Neural cell (in vitro differentiated cells): ENCODE data around the gene GPR35. TPM values are rescaled to one million over a fixed set of nuclear protein-coding genes. Genes with fewer than 3 reads are reported as not detected.

ENCODE experiments used
- H2AFZ ChIP-seq: fragments of 200-600, 300-800 bp; sonication (generic), shearing (Covaris generic); 2 replicates; pipeline ENCODE4 v1.6.0; 2014; ENCODE audit warnings: low read depth, mild to moderate bottlenecking, antibody characterized with exemption, low read length, moderate library complexity
- H3F3A ChIP-seq: fragments of 200-600 bp; shearing (Covaris generic); 2 replicates; pipeline ENCODE4 v1.6.1; 2016; ENCODE audit warnings: mild to moderate bottlenecking, moderate library complexity, mixed read lengths, antibody characterized with exemption, low read length; ENCODE audit not compliant: insufficient read depth, poor library complexity, severe bottlenecking
- H3K27ac ChIP-seq: fragments of 200-600, 300-800 bp; sonication (generic), shearing (Covaris generic); 2 replicates; pipeline ENCODE4 v1.5.1; 2014; ENCODE audit warnings: mild to moderate bottlenecking, low read length, moderate library complexity
- H3K27me3 ChIP-seq: fragments of 300-800, 200-600 bp; sonication (generic), shearing (Covaris generic); 2 replicates; pipeline ENCODE4 v1.6.0; 2014; ENCODE audit warnings: mild to moderate bottlenecking, low read depth, low read length, moderate library complexity; ENCODE audit not compliant: insufficient read depth
- H3K36me3 ChIP-seq: fragments of 300-800, 200-600 bp; sonication (generic), shearing (Covaris generic); 2 replicates; pipeline ENCODE4 v1.5.1; 2014; ENCODE audit warnings: mild to moderate bottlenecking, antibody characterized with exemption, low read length, moderate library complexity; ENCODE audit not compliant: insufficient read depth
- H3K4me2 ChIP-seq: fragments of 300-800, 200-600 bp; sonication (generic), shearing (Covaris generic); 2 replicates; pipeline ENCODE4 v1.6.0; 2014; ENCODE audit warnings: mild to moderate bottlenecking, low read length
- H3K4me3 ChIP-seq: fragments of 300-800, 200-600 bp; sonication (generic), shearing (Covaris generic); 2 replicates; pipeline ENCODE4 v1.5.1; 2014; ENCODE audit warnings: mild to moderate bottlenecking, low read length, moderate library complexity
- H3K79me2 ChIP-seq: fragments of 200-600 bp; shearing (Covaris generic); replicated peaks from 2 replicates; pipeline ENCODE4 v1.6.0; 2014; ENCODE audit warnings: mild to moderate bottlenecking, low read length, moderate library complexity; ENCODE audit not compliant: insufficient read depth
- H3K9ac ChIP-seq: fragments of 300-800, 200-600 bp; sonication (generic), shearing (Covaris generic); 2 replicates; pipeline ENCODE4 v1.6.1; 2016; ENCODE audit warnings: mild to moderate bottlenecking, low read length, mixed read lengths
- H3K9me2 ChIP-seq: fragments of 200-600 bp; shearing (Covaris generic); 2 replicates; pipeline ENCODE4 v1.6.1; 2016; ENCODE audit warnings: mild to moderate bottlenecking, low read length, mixed read lengths; ENCODE audit not compliant: insufficient read depth
- H3K9me3 ChIP-seq: fragments of 200-600, 300-800 bp; sonication (generic), shearing (Covaris generic); 2 replicates; pipeline ENCODE4 v1.6.1; 2016; ENCODE audit warnings: mild to moderate bottlenecking, mixed run types, low read length, moderate library complexity, mixed read lengths
- H4K20me1 ChIP-seq: fragments of 200-600 bp; shearing (Covaris generic); 2 replicates; pipeline ENCODE4 v1.6.1; 2016; ENCODE audit warnings: mild to moderate bottlenecking, mixed run types; ENCODE audit not compliant: insufficient read depth
- CTCF ChIP-seq: fragments of 450-650 bp; IDR thresholded peaks from 2 replicates; pipeline ENCODE4 v1.5.1; 2014; ENCODE audit warnings: antibody characterized with exemption, mild to moderate bottlenecking, moderate library complexity; ENCODE audit not compliant: poor library complexity, severe bottlenecking
- EP300 ChIP-seq: fragments of 450-650 bp; conservative IDR thresholded peaks from 2 replicates; pipeline ENCODE4 v1.6.1; 2014; ENCODE audit warnings: antibody characterized with exemption, mild to moderate bottlenecking, moderate library complexity; ENCODE audit not compliant: poor library complexity, severe bottlenecking
- EZH2 ChIP-seq: fragments of 200-600, 300-800 bp; shearing (Covaris generic), sonication (generic); IDR thresholded peaks from 2 replicates; pipeline ENCODE4 v1.6.1; 2014; ENCODE audit warnings: antibody characterized with exemption, low read length, borderline replicate concordance, mild to moderate bottlenecking; ENCODE audit not compliant: insufficient read depth, poor library complexity, severe bottlenecking
- MXI1 ChIP-seq: fragments of 450-650 bp; conservative IDR thresholded peaks from 2 replicates; pipeline ENCODE4 v1.6.1; 2014; ENCODE audit warnings: antibody characterized with exemption, mild to moderate bottlenecking; ENCODE audit not compliant: poor library complexity, severe bottlenecking
- POLR2AphosphoS5 ChIP-seq: IDR thresholded peaks from 2 replicates; pipeline ENCODE4 v1.6.1; 2012
- RAD21 ChIP-seq: fragments of 450-650 bp; conservative IDR thresholded peaks from 2 replicates; pipeline ENCODE4 v1.6.1; 2014; ENCODE audit warnings: antibody characterized with exemption, mild to moderate bottlenecking, moderate library complexity
- REST ChIP-seq: IDR thresholded peaks from 2 replicates; pipeline ENCODE4 v1.6.1; 2012; ENCODE audit warnings: borderline replicate concordance
- SMC3 ChIP-seq: fragments of 450-650 bp; conservative IDR thresholded peaks from 2 replicates; pipeline ENCODE4 v1.6.1; 2014; ENCODE audit warnings: antibody characterized with exemption, mild to moderate bottlenecking, moderate library complexity; ENCODE audit not compliant: poor library complexity
- TAF1 ChIP-seq: IDR thresholded peaks from 2 replicates; pipeline ENCODE4 v1.6.1; 2012; ENCODE audit warnings: low read depth
- polyA plus RNA-seq: library from polyadenylated mRNA; depleted of rRNA; stranded (reverse); fragments of >200 nt; gene quantifications from 2 replicates; pipeline ENCODE4 v1.2.3, GENCODE V29; 2014

GPR35 gene
- polyA plus RNA-seq, 1 donor from 2014 or later = 2.8 TPM

GRCh38 chr2:240582781-240583180 lies 42.5 kb upstream of the GPR35 start:
- no peak overlapping the region for H3K9ac ChIP-seq
- TF ChIP-seq REST (no peak), EZH2 (no peak), MXI1 (no peak), CTCF (no peak), TAF1 (no peak), SMC3 (no peak), RAD21 (no peak), POLR2AphosphoS5 (no peak), EP300 (no peak)
- H3F3A ChIP-seq = no peaks in the 10 kb centered on the region
- H2AFZ ChIP-seq = no peak overlapping the region
- no peak overlapping the region for H3K27ac ChIP-seq
- no peak overlapping the region for H3K4me2 ChIP-seq
- H3K4me3 ChIP-seq = no peak overlapping the region
- peaks cover 34% of the 10 kb centered on the region for H3K79me2 ChIP-seq
- no peaks in the 10 kb centered on the region for H4K20me1 ChIP-seq
- no peaks in the 10 kb centered on the region for H3K36me3 ChIP-seq
- H3K27me3 ChIP-seq = no peaks in the 10 kb centered on the region
- no peaks in the 10 kb centered on the region for H3K9me3 ChIP-seq
- H3K9me2 ChIP-seq = no peaks in the 10 kb centered on the region

- no peak overlapping the region for H2AFZ ChIP-seq
- no peak for TF ChIP-seq REST
- TF ChIP-seq EP300 = no peak
- TF ChIP-seq SMC3 = no peak
- TF ChIP-seq POLR2AphosphoS5 = no peak
- no peak for TF ChIP-seq MXI1
- TF ChIP-seq EZH2 = no peak
- TF ChIP-seq RAD21 = no peak
- TF ChIP-seq CTCF = no peak
- TF ChIP-seq TAF1 = no peak
- H4K20me1 ChIP-seq = no peaks in the 10 kb centered on the region
These were observed 41.5 kb upstream of the GPR35 start for GRCh38 chr2:240583774-240584173.

More at GRCh38 chr2:240583774-240584173, 41.5 kb upstream of the GPR35 start:
- no peaks in the 10 kb centered on the region for H3F3A ChIP-seq
- no peaks in the 10 kb centered on the region for H3K9me2 ChIP-seq
- no peaks in the 10 kb centered on the region for H3K27me3 ChIP-seq
- H3K4me2 ChIP-seq = no peak overlapping the region
- no peak overlapping the region for H3K4me3 ChIP-seq
- peaks cover 44% of the 10 kb centered on the region for H3K79me2 ChIP-seq
- H3K9ac ChIP-seq = no peak overlapping the region
- H3K27ac ChIP-seq = no peak overlapping the region
- no peaks in the 10 kb centered on the region for H3K36me3 ChIP-seq
- no peaks in the 10 kb centered on the region for H3K9me3 ChIP-seq
